Activated CD4-positive, alpha-beta T cell treated with anti-CD3 and anti-CD28 coated beads for 48 hours (primary cell): ENCODE results near the gene FMNL2.

Experiments used
- DNase-seq: peaks from one replicate; pipeline ENCODE4 v3.0.0-alpha.2; 2020

The FMNL2 gene

GRCh38 chr2:152339556-152340286 is 4.7 kb downstream of the FMNL2 start:
- no peak for DNase-seq

DNA sequence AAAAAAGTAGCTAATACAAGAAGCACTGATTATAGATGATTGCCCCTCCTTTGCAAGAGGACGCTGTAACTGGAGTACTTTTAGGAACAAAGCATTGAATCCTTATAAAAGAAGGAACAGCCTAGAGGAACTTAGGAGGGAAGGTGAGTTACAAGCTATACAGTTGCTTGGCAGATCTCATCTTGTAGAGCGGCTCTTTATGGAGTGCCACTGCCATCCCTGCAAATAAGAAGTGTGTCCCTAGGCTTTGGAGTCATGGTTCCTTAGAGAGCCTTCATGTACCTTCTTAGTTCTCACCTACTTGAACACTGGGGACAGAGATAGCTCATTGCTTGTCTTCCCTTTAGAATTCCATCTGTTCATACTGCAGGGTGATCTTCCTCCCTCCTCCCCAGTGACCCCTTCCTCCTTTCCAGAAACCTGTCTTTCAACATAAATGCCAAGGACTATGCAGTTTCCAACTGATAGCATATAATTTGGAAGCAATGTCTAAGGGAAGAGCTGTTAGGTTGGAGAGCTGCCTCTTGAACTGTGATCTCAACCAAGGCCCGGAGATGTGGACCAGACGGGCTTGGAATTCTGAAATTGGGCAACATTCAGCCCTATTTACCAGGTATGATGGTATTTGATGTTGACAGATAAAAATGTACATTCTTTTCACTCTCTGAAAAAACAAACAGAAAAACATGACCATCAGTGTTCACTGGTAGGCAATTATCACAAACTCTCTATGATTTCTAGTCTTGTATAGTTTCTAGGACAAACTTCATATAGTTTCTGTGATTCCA is 7.5 kb downstream of the FMNL2 start:
- no peak for DNase-seq

GRCh38 chr2:152343426-152343825 is 8.5 kb downstream of the FMNL2 start:
- DNase-seq: no peak

- no peak for DNase-seq
These were observed 9.7 kb downstream of the FMNL2 start for GRCh38 chr2:152344579-152345195.

- DNase-seq: no peak
These were observed 12.1 kb downstream of the FMNL2 start for GRCh38 chr2:152347076-152347475.

DNA sequence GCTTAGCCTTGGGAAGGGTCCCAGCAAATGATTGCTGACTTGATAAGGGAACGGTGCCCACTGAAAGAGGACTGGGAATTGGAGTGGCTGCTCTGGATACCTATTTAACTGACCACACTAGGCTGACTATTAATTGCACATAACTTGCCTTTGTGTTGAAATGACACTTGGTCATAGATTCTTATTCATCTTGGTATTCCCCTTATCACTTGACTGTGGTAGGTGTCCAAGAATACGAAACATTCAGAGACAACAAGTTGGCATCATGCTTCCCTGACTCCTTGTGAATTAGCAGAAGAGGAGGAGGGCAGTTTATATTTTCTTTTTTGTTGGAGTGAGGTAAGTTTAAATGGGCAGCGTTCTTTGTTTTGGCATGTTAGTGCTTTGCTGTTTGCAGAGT is 13.4 kb downstream of the FMNL2 start:
- DNase-seq: no peak

DNA sequence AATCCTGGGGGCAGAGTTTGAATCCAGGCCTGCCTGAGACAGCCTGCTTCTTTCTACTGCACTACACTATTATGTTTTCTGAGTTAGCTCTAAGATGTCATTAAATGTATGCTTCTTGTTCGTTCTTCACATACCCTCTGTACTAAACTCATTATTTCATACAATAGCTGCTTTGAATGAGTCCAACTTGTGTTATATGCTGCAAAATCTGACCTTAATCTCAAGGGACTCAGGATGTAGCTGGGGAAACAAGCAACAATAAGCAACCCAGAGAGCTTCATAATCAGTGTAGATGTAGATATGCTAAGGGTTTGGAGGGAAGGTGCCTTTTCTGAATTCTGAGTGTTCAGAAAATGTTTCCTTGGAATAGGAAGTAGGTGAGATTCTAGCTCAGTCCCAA is 14.4 kb downstream of the FMNL2 start:
- DNase-seq: no peak

GRCh38 chr2:152350155-152350679 is 15.2 kb downstream of the FMNL2 start:
- no peak for DNase-seq

GRCh38 chr2:152352616-152353015 is 17.6 kb downstream of the FMNL2 start:
- DNase-seq: no peak

- no peak for DNase-seq
These were observed 18.4 kb downstream of the FMNL2 start for GRCh38 chr2:152353364-152353763.

- no peak for DNase-seq
These were observed 19.2 kb downstream of the FMNL2 start for GRCh38 chr2:152354069-152354755.

- no peak for DNase-seq
These were observed 19.9 kb downstream of the FMNL2 start for GRCh38 chr2:152354909-152355308.

DNA sequence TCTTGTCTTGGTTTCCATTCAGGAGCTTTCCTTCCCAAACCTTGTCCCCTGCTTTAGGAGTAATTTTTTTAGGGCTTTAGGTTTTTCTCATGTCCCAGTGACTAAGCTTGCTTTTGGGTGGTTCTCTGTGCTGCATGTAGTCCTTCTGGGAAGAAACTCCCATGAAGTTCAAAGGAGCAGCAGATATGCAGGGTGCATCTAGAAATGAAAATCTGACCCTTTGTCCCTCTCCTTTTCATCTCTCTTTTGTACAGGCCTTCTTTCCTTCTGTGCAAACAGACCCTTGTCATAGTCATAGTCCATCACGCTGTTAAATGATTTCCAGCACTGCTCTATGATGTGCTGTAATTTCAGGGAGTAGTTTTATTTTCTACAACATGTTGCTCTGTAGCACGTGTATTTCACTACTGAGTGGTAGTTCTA is 20.4 kb downstream of the FMNL2 start:
- DNase-seq: no peak

DNA sequence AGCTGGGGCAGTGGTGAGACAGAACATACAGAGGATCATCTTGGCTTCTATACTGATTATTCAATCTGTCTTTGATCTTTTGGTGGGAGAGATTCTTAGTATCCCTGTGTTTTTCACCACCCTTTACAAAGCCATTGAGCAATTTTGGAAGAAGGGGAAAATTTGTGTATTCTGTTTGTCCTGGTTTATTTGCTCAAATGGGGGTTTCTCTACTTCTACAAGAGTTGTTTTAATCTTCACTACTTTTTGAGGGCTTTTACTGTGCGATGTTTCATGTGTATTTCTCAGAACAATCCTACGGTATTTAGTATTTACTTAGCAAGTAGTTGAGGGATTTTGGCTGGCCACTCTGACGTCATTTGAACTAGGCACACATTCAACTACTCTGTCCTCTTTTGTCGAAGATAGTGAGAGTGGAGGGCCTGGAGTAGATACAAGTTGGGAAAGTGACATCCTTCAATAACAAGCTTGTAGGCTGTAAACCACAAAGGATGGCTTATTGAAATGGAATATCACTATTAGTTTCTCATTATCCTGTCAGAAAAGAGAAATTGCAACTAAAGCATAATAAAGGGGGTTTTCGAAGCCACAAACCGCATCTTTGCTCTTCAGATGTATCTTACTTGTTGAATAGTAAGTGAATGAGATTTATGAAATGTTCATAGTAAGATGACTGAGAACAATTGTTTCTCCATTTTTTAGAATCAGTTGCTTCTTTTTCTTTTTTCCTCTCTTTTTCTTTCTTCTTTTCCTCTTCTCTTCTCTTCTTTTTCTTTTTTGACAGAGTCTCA is 24.8 kb downstream of the FMNL2 start:
- no peak for DNase-seq

DNA sequence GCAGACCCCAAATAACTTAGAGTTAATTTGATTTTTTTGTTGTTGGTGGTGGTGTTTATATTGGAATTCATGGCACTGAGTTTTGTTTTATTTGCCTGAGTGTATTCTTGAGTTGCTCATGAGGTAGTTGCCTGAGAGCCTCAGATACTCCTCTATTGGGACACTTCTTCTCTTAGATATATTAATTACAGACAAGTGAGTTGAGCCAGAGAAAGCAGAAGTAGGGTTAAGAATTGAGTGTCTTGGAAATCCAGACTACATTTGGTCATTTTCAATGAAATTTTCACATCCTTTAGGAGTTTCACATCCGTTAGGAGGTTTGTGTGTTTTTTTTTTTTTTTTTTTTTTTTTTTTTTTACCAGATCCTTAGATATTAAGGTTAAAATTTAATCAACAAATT is 29.0 kb downstream of the FMNL2 start:
- DNase-seq: no peak

- DNase-seq: no peak
These were observed 32.8 kb downstream of the FMNL2 start for GRCh38 chr2:152367547-152368390.

GRCh38 chr2:152369176-152369860 is 34.3 kb downstream of the FMNL2 start:
- DNase-seq: no peak

DNA sequence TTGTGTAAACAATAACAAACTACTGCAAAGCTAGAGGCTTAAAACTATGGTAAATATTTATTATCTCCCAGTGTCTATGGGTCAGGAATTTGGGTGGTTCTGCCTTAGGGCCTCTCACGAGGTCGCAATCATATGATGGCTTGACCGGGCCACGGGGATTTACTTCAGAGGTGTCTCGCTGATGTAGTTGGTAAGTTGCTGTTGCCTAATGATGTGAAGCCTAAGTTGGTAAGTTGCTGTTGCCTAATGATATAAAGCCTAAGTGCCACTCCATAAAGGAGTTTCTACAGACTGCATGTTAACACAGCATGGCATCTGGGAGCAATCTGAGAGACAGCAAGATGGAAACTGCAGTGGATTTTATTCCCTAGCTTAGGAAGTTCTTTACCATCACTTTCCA is 35.8 kb downstream of the FMNL2 start:
- no peak for DNase-seq

- DNase-seq: no peak
These were observed 37.5 kb downstream of the FMNL2 start for GRCh38 chr2:152372438-152372984.

DNA sequence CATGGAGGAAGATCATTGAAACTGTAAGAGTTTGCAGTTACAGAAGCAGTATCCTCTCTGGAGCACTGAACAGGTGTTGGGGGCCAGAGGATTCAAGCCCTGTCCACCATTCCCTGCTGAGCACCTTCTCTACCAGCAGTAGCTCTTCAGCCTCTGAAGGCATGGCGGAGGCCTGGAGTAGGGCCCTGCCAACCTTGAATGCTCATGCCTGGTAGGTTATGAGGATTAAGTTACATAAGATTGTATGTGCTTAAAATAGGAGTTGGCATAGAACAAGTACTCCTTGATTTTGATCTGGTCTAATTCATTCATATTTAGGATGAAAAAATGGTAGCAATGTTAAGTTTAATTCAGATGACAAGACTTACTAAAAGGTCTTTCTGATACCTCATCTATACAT is 40.2 kb downstream of the FMNL2 start:
- DNase-seq: no peak
